HTERT RPE-1 (cell line): ENCODE measurements around the gene MPZL1.

Experiments
- in situ Hi-C: fragments of 300-500 bp; cut with MboI; formaldehyde crosslinking; loops from 4 replicates; pipeline ENCODE4 v1.14.3; 2020; ENCODE audit warnings: low sequenced_read_pairs

Gene MPZL1

DNA sequence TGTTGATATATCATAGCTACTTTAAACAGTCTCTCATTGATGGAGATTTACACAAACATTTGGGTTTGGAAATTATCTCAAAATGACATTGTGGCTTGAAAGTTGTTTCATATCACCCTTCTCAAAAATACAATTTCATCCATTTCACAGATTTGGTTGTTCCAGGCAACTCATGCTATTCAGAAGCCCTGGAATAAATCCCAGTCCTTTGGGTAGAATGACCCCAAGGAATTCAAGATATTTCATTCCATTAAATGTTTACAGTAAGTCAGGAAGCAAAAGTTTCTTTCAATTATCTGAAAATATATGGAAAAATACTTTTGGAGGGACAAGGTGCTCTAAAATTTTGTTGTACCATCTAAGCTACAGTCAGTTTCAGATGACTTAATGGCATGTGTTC, 27.1 kb downstream of the MPZL1 start:
- in situ Hi-C loops, result no loop called here

DNA sequence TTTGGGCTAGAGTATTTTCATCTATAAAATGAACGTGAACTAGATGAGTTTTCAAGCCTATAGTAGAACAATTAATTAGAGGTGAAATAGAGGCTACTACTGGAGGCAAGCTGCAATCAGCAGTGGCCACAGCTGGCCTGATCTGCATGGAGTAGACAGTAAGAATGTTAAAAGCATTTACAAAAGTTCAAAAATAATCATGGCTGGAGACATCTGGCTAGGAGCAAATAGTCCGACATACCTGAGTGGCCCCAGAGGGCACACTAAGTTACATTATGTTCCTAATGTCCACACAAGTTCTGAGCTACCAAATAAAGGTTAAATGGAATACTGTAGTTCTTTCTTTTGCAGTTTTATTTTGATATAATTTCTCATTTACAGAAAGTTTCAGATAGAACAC, 28.0 kb downstream of the MPZL1 start:
- in situ Hi-C loops, result no loop called here

DNA sequence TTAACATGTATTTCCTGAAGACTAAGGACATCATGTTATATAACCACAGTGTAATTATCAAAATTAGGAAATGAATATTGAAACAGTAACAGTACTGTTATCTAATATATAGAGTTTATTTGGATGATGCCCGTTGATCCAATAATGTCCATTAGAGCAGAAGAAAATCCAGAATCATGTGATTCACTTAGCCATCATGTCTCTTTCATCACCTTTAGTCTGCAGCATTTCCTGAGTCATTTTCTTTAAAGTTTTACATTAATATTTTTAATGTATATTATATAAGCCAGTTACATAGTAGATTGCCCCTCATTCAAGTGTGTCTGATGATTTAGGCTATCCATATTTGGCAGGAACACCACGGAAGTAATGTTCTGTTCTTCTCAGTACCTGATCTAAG, 28.9 kb downstream of the MPZL1 start:
- in situ Hi-C loops, result no loop called here

DNA sequence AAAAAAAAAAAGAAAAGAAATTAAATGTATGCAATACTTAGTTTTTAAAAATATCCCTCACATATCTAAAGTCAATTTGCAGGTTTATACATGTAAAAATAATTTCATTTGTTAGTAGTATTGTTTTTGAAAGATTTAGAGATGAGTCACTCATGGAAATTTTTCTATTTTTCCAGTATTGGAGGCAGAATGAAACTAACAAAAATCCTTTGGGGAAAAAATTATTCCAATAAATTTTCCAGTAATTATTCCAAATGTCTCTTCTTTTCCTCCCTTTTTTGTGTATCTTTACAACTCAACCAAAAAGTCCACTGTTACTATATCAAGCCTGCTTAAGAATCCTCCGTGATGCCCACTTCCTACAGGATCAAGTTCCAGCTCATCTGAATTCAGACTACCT, 29.9 kb downstream of the MPZL1 start:
- in situ Hi-C loops, result no loop called here

DNA sequence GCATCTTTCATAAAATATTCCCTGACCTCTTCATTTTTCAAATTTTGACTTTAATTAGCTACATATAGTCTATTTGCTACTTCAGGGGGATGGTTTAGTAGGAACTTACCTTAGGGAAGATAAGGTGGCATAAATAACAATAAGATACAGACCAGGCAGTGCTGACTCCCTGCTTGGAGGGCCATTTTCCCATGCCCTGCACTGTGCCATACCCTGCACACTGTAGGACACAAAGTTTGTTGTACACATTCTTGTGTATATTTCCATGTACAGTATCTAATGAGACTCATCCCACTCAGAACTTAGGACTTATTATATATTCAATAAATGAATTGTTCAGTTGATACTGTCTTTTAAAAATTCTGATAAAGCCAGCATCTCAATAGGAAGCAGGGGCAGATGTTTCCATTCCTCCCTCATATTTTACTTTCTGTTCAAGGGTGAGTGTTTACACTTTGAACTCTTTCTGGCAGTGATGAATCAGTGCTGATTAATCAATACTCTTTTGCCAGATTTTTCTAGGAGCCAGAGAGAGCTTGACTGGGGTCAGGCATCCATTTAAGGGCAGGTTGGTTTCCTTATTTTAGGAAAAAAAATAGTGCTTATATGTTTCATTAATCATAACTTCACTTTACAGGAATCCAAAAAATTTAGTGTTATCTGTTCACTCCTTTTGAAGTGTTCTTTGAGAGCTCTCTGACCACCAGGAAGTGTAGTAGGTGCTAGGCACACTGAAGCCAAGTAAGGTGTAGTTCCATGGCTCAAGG, 30.6 kb downstream of the MPZL1 start:
- in situ Hi-C loops, result no loop called here

DNA sequence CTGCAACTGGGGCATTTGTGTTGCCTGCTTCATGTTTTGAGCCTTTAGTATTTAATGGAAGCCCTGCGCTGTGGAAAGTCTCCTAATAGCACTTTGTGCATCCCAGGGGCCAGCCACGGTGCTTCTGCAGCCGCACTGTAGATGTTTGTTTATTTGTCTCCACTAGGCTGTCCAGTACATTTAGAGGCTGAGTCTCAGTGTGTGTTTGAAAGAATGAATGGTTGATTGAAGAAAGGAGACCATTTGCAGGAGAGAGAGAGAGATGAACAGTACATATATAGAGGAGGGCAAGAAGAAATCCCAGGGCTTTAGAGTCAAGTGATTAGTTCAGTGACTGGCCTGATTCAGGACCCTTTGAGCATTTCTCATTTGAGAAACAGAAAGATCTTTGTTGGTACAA, 33.9 kb downstream of the MPZL1 start:
- in situ Hi-C loops, result no loop called here

DNA sequence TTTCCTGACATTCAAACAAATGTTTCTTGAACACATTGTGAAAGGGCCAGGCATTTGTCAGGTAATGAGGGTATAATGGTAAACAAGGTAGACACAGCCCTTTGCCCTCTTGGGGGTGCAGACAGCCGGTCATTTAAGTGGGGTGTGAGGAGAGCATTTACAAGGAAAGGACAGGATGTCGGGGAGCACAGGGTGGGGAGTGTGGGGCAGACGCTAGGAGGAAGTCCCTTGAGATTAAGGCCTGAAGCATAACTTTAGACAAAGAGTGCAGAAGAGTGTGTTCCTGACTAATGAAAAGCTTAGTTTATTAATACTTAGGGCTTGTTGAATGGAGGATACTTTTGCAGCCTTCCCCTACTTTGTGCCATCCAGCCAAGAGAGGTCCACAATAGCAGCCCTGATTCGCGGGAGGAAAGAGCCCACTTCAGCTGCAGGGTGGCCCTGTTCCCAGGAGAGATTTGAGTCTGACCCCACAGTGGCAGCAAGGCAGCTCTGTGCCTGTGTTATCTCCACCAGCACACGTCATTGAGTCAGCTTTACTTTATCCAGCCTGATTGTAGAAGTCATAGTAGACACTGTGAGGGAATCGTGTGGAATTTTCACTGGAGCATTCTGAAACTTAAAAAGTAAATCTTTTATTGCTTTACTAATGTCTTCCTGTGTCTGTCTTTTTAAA, 35.1 kb downstream of the MPZL1 start:
- in situ Hi-C loops, result no loop called here

DNA sequence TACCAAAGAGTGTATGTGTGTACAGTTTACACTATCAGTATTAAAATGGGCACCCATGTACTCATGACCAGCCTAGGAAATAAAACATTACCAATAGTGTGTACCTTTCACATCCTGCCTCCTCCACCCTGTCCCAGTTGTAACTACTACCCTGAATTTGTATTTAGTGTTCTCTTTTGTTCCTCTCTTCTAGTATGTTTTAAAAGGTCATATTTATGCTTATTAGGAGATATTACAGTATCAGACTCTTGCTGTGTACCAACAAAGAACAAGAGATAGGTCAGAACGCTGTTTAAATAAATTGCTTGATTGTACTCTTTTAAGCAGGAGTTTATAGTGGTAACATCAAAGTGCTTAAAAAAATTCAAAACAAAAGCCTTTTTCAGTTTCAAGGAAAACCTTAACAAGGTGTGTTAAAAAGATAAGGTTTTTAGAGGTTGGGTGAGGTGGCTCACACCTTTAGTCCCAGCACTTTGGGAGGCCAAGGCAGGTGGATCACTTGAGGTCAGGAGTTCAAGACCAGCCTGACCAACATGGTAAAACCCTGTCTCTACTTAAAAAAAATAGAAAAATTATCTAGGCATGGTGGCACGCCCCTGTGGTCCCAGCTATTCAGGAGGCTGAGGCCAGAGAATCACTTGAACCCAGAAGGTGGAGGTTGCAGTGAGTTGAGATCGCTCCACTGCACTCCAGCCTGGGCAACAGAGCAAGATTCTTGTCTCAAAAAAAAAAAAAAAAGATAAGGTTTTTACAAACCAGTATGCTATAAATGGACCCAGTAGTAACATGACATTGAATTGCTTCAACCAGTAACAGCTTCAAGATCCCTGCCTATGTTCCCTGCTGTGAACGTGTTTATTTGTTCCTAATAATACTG, 35.9 kb downstream of the MPZL1 start:
- in situ Hi-C loops, result no loop called here

DNA sequence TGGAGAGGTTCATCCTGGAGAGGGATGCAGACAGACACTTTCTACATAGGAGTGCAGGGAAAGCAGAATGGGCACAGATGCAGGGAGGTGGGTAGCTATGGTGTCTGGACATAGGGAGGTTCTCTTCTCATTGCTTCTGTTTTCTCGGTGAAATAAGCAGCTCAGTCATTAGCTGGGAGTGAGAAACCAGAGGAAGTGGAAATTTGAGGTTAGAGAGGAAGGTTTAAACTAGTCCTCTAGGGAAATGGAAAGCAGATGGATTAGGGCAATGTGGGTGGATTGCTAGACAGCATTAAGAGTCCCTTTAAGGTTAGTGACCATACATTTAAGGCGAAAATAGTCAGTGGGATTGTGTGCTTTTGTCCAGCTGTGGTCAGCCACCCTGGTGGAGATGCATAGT, 39.6 kb downstream of the MPZL1 start:
- in situ Hi-C loops, result no loop called here

DNA sequence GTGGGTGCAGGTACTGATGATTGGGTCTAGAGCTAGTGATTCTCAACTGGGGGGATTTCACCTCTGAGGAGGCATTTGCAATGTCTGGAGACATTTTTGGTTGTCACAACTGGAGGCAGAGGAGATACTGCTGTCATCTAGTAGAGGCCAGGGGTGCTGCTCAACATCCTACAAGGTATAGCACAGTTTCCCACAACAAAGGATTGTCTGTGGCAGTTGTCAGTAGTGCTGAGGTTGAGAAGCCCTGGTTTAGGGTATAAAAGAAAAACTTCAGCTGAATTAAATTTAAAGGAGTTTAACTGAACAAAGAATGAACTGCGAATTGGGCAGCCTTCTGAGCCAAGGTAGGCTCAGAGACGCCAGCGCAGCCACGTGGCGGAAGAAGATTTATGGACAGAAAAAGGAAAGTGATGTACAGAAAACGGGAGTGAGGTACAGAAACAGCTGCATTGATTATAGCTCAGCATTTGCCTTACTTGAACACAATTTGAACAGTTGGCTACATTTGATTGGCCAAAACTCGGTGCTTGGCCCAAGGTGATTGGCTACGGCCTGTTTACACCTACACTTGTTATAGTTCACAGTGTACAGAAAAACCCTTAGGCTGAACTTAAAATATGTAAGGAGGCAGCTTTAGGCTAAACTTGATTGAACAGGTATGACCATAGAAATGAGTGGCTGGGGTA, 40.4 kb downstream of the MPZL1 start:
- in situ Hi-C loops, result no loop called here

DNA sequence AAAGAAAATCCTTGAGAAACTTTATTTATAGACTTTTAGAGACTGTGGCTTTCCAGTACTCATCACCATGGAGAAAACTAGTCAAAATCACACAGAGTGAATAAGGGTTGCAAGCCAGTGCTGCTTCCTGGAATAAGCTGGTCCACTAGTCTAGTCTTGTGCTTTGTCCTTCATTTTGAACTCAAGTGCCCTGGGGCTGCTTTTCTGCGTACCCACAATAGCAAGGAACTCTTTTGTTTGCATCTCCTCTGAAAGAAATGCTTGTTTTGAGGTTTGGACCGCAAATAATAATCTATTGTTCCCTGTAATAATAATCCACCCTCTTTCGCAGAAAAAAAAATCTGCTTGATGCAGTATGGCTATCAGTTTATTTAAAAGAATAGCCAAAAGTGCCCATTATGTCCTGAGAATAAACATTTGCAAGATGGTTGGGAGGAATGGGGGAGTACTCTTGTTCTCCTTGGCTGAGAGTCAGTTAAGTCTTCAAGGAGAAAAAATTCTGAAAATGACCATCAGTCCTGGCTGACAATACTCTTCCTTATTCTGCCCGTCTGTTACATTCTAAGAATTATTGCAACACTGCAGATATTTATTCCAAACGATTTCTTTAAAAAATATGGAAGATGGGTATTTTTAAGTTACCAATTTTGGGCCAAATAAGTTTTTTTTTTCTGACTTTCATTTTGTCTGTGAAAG, 41.9 kb downstream of the MPZL1 start:
- in situ Hi-C loops, result no loop called here

DNA sequence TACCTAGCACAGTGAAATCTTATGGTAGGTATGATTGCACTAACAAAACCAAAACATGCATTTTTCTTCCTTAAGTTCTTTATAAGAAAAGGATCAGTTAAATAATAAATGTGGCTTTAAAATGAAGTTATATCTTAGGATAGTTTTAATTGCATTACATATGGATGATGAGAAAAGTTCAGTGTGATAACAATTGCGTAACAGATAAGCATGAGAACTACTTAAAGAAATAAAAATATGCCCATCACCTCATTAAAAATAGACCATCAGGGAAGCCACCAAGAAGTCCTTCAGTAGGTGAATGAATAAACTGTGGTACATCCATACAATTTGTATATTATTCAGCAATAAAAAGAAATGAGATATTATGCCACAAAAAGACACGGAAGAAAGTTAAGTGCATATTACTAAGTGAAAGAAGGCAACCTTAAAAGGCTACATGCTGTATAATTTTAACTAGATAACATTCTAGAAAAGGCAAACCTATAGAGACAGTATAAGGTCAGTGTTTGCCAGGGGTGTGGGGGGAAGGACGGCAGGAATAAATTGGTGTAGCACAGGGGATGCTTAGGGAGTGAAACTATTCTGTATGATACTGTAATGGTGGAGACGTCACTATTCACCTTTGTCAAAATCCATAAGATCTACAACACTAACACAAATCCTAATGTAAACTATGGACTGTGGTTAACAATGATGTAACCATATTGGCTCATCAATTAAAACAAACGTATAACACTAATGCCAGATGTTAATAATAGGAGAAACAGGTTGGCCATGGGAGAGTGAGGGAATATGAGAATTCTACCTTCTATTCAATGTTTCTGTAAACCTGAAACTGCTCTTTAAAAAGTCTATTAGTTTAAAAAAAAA, 42.9 kb downstream of the MPZL1 start:
- in situ Hi-C loops, result no loop called here

DNA sequence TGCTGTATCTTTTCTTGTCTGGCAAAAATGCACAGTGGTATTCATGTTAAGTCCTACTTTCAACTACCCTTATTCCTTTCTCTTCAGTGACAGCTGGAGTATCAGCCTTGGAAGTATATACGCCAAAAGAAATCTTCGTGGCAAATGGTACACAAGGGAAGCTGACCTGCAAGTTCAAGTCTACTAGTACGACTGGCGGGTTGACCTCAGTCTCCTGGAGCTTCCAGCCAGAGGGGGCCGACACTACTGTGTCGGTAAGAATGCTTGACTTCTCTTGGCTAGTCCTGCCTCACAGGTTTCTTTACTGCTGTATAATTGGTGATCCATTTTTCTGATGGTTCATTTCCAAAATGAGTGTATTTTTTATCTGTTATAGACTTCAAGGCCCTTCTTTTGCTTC, 43.7 kb downstream of the MPZL1 start:
- in situ Hi-C loops, result no loop called here

DNA sequence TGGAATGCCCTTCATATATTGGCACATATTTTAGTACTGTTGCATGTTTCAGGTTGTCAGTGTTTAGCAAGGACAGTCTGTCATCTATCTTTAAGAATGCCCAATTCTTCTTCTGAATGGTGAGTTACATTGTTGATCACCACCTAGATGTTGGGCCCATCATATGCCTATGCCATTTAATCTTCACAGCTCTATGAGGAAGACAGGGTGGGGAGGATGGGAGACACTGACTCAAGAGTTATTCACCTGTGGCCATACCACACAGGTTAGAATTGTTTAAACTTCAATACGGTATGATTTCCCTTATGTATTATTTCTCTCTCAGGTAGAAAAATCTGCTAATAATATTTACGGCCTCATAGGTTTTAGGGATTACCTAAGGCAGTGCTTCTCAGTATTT, 44.8 kb downstream of the MPZL1 start:
- in situ Hi-C loops, result no loop called here

DNA sequence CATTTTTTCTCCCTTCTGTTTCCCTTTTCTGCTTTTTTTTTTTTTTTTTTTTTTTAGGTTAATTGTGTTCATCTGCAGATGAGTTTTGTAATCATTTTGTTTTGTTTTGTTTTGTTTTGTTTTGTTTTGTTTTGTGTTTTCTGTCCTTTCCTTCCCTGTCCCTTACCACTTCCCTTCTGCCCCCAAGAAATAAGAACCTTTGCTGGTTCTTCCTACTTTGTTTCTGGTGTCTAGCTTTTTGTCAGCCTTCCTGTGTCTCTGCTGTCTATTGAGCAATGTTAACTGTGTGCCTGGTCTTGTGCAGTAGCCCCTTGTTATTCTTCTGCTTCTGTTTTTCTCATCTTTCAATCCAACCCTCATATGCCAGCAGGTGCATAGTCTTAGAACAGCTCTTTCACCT, 46.0 kb downstream of the MPZL1 start:
- in situ Hi-C loops, result no loop called here

DNA sequence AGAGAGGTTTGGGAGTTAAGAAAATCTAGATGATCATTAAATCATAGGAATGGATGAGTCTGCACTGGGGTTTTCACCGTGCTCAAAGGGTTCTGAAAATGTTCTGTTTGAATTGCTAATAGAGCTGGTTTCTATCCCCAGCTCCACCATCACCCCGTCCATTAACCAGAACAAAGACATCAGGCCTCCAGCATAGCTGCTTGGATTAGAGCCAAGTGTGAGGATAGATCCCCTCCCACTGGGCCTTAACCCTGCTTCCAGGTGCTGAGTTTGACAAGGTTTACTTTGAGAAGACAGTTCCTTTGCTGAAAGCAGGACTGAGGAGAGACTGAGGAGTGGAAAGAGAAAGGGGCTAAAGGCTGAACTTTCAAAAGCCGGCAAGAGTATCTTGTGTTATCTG, 48.3 kb downstream of the MPZL1 start:
- in situ Hi-C loops, result no loop called here

DNA sequence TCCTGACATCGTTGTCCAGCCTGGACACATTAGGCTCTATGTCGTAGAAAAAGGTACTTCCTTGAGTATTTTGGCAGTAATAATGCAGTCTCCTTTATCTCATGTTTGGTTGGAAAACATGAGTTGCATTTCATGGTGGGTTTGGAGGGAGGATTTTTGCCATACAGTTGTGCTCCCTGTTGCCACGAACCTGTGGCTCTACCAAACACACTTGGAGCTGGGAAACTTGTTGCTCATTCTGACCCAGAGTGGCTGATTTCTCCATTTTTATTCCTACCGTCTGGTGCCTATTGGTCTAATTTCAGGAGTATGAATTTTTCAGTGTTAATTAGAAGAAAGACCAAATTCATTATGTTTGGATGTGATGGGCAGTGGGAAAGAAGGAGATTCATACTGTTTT, 50.7 kb downstream of the MPZL1 start:
- in situ Hi-C loops, result no loop called here

DNA sequence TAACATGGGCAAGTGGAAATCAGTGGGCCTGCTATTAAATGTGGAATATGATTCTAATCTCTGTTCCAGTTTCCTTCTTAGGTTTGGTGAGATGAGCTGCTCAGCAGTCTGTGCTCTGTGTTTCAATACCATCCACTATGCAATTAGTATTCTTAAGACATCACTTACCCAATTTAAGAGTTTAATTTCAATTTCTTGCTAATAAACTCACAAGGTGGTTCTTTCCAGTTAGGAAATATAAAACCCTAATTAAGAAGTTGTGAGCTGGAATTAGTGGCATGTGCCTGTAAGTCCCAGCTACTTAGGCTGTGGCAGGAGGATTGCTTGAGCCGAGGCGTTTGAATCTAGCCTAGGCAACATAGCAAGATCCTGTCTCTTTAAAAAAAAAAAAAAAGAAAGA, 51.7 kb downstream of the MPZL1 start:
- in situ Hi-C loops, result no loop called here

DNA sequence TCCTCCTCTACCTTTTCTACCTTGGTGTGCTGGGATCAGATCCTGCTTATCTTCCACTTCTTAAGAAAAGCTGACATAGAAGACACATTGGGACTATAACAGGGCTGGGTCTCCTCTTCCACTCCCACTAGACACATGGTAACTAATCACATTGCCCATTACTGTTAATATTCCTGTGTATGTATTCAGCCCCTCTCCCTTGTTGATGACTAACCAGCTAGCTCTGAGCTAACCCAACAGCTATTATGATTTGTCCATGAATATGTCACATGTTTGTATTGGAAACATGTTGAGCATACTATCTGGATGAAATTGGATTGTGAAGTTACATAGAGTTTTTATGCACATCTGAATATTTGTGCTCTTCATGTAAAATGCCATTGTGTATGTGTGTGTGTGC, 52.9 kb downstream of the MPZL1 start:
- in situ Hi-C loops, result no loop called here

DNA sequence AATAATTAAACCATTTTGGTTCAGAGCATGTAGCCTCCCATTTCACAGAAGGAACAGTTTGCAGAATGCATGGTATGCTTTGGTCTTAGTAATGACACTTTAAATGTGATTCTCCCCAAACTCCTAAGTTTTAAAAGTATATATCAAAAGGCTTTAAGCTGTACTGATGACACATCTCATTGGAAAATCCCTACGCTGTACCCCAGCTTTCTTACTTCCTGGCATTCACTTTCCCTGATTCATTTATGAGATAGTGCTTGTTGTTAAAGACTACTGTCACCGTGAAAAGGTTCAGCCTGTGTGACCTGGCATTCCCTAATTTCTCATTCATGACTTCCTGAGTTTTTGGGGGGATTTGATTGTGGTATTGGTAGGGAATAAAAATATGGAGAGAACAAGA, 53.4 kb downstream of the MPZL1 start:
- in situ Hi-C loops, result no loop called here
